HG02938 (cell line): ENCODE measurements around the gene MAPK8IP3.

Source experiments
- ATAC-seq: cut with Tn5 transposase; IDR thresholded peaks from one replicate; pipeline ENCODE4 v1.9.1; 2021; ENCODE audit warnings: mild to moderate bottlenecking, moderate library complexity; ENCODE audit not compliant: unreplicated experiment

MAPK8IP3 gene

GRCh38 chr16:1771864-1772361 is 65.9 kb downstream of the MAPK8IP3 start:
- no peak for ATAC-seq

- no peak for ATAC-seq
These were observed 66.4 kb downstream of the MAPK8IP3 start, which contains the start of gene EME2 for GRCh38 chr16:1772362-1772907. TSS of gene EME2 (plus strand) at chr16:1772810. CDS start at chr16:1773228, 418 bp downstream.

GRCh38 chr16:1772908-1773702 is 67.1 kb downstream of the MAPK8IP3 start, which contains the start of gene MRPS34:
TSS of gene MRPS34 (minus strand) at chr16:1773134. CDS start at chr16:1773119, 15 bp downstream.
- ATAC-seq = no peak

- no peak for ATAC-seq
These were observed 67.9 kb downstream of the MAPK8IP3 start for GRCh38 chr16:1773703-1774447.

GRCh38 chr16:1774448-1774780 is 68.4 kb downstream of the MAPK8IP3 start:
- ATAC-seq = no peak

GRCh38 chr16:1775006-1775845 is 69.2 kb downstream of the MAPK8IP3 start:
- no peak for ATAC-seq

GRCh38 chr16:1775846-1776671 is 70.1 kb downstream of the MAPK8IP3 start:
- ATAC-seq = no peak

- ATAC-seq = no peak
These were observed 70.6 kb downstream of the MAPK8IP3 start for GRCh38 chr16:1776672-1776955.

GRCh38 chr16:1776991-1777374 is 71.0 kb downstream of the MAPK8IP3 start:
- ATAC-seq = no peak

GRCh38 chr16:1777375-1778199 is 71.6 kb downstream of the MAPK8IP3 start:
- ATAC-seq = no peak

- ATAC-seq = no peak
These were observed 72.5 kb downstream of the MAPK8IP3 start for GRCh38 chr16:1778200-1779179.

GRCh38 chr16:1779234-1779701 is 73.3 kb downstream of the MAPK8IP3 start:
- no peak for ATAC-seq

GRCh38 chr16:1779741-1780676 is 74.0 kb downstream of the MAPK8IP3 start:
- no peak for ATAC-seq

GRCh38 chr16:1780677-1781072 is 74.7 kb downstream of the MAPK8IP3 start:
- ATAC-seq = no peak

GRCh38 chr16:1781254-1781653 is 75.3 kb downstream of the MAPK8IP3 start:
- no peak for ATAC-seq

GRCh38 chr16:1781758-1782407 is 75.9 kb downstream of the MAPK8IP3 start:
- ATAC-seq = no peak
